ENCODE results near the gene NOC2L.
"Not testable (repeated sequence)": the region's sequence is repeated elsewhere in the genome, so short reads cannot be mapped to it uniquely, and the experiment has no call there.

Gene NOC2L

GRCh38 chr1:992362-992761, 33.3 kb upstream of the NOC2L start:
- no peaks in the 10 kb centered on the region for H3K27me3 ChIP-seq (ENCODE audit: control insufficient read depth in 1 of 2, insufficient read depth in 2 of 2, low read length in 2 of 2)
- H3K4me1 ChIP-seq (ENCODE audit: control insufficient read depth, insufficient read depth, low read length) = peaks cover 3% of the 10 kb centered on the region

DNA sequence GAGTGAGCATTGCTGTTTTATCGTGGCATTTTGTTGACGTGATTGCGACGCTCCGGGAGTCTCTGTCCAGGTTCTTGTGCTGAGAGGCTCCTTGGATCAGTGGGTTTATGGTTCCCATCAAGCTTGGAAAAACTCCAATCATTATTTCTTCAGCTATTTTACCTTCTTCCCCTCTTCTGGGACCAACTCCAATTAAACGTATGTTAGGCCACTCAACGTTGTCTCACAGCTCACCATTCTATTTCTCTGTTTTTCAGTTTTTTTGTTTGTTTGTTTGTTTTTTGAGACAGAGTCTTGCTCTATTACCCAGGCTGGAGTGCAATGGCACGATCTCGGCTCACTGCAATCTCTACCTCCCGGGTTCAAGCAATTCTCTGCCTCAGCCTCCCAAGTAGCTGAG, 32.8 kb upstream of the NOC2L start:
- H3K4me1 ChIP-seq (ENCODE audit: control insufficient read depth, insufficient read depth, low read length) = no peaks in the 10 kb centered on the region
- no peak overlapping the region for H3K27ac ChIP-seq (ENCODE audit: low read length)
- H3K9me3 ChIP-seq (ENCODE audit: control insufficient read depth in 2 of 2, low read length in 2 of 2) = peaks cover 0 to 5% of the 10 kb centered on the region in 2 donors
- H3K36me3 ChIP-seq (ENCODE audit: control insufficient read depth in 2 of 2, insufficient read depth in 2 of 2, low read length in 2 of 2) = no peaks in the 10 kb centered on the region
- no peaks in the 10 kb centered on the region for H3K27me3 ChIP-seq (ENCODE audit: control insufficient read depth in 1 of 2, insufficient read depth in 2 of 2, low read length in 2 of 2)
- H3K4me3 ChIP-seq (ENCODE audit: low read length in 2 of 2) = no peak overlapping the region
- no peak overlapping the region for H3K9ac ChIP-seq (ENCODE audit: low read length in 2 of 2)

More at GRCh38 chr1:992362-992761, 33.3 kb upstream of the NOC2L start:
- Histone ChIP-seq H3K9ac (ENCODE audit: low read length in 2 of 2) (no peak overlapping the region), H3K36me3 (ENCODE audit: control insufficient read depth in 2 of 2, insufficient read depth in 2 of 2, low read length in 2 of 2) (no peaks in the 10 kb centered on the region), H3K4me3 (ENCODE audit: low read length in 2 of 2) (no peak overlapping the region), H3K9me3 (ENCODE audit: control insufficient read depth in 2 of 2, low read length in 2 of 2) (peaks cover 0 to 5% of the 10 kb centered on the region in 2 donors), H3K27ac (ENCODE audit: low read length) (no peak overlapping the region)

DNA sequence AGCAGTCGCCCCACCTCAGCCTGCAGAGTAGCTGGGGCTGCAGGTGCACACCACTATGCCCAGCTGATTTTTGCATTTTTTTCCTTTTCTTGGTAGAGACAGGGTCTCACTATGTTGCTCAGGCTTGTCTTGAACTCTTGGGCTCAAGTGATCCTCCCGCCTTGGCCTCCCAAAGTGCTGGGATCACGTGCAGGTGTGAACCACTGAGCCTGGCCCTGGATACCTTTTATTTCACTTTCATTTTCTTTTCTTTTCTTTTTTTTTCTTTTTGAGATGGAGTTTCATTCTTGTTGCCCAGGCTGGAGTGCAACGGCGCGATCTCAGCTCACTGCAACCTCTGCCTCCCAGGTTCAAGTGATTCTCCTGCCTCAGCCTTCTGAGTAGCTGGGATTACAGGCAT, 32.2 kb upstream of the NOC2L start:
- not testable (repeated sequence) for H3K9me3 ChIP-seq (ENCODE audit: control insufficient read depth in 2 of 2, low read length in 2 of 2); H3K27me3 ChIP-seq (ENCODE audit: control insufficient read depth in 1 of 2, insufficient read depth in 2 of 2, low read length in 2 of 2); H3K27ac ChIP-seq (ENCODE audit: low read length); H3K9ac ChIP-seq (ENCODE audit: low read length in 2 of 2); H3K4me3 ChIP-seq (ENCODE audit: low read length in 2 of 2); H3K36me3 ChIP-seq (ENCODE audit: control insufficient read depth in 2 of 2, insufficient read depth in 2 of 2, low read length in 2 of 2); H3K4me1 ChIP-seq (ENCODE audit: control insufficient read depth, insufficient read depth, low read length)

DNA sequence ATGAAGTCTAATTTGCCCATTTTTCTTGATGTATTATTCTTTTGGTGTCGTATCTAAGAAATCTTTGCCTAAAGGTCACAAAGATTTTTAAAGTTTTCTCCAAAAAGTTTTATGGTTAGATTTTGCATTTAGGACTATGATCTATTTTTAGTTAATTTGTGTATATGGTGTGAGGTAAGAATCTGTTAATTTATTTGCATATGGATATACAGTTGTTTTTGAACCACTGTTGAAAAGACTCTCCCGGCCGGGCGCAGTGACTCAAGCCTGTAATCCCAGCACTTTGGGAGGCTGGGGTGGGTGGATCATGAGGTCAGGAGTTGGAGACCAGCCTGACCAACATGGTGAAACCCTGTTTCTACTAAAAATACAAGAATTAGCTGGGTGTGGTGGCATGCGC, 29.0 kb upstream of the NOC2L start:
- H3K9ac ChIP-seq (ENCODE audit: low read length in 2 of 2); H3K36me3 ChIP-seq (ENCODE audit: control insufficient read depth in 2 of 2, insufficient read depth in 2 of 2, low read length in 2 of 2); H3K4me3 ChIP-seq (ENCODE audit: low read length in 2 of 2); H3K27me3 ChIP-seq (ENCODE audit: control insufficient read depth in 1 of 2, insufficient read depth in 2 of 2, low read length in 2 of 2); H3K4me1 ChIP-seq (ENCODE audit: control insufficient read depth, insufficient read depth, low read length); H3K27ac ChIP-seq (ENCODE audit: low read length); H3K9me3 ChIP-seq (ENCODE audit: control insufficient read depth in 2 of 2, low read length in 2 of 2): not testable (repeated sequence)

DNA sequence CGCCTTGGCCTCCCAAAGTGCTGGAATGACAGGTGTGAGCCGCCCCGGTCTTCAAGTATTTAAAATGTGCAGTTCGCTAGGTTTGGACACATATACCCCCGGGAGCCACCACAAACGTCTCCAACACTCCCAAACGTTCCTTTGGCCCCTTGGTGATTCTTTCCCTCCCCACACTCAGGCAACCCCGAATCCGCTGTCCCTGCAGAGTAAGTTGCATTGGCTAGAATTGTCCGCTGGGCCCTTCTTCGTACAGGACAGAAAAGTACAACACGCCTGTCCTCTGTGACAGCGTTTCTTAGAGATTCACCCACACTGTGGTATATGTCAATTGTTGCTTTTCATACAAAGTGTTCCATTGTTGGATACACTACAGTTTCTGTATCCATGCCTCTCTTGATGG, 26.1 kb upstream of the NOC2L start:
- H3K36me3 ChIP-seq (ENCODE audit: control insufficient read depth in 2 of 2, insufficient read depth in 2 of 2, low read length in 2 of 2) = no peaks in the 10 kb centered on the region
- no peak overlapping the region for H3K9ac ChIP-seq (ENCODE audit: low read length in 2 of 2)
- H3K9me3 ChIP-seq (ENCODE audit: control insufficient read depth in 2 of 2, low read length in 2 of 2) = no peaks in the 10 kb centered on the region
- no peak overlapping the region for H3K4me3 ChIP-seq (ENCODE audit: low read length in 2 of 2)
- no peak overlapping the region for H3K27ac ChIP-seq (ENCODE audit: low read length)
- H3K4me1 ChIP-seq (ENCODE audit: control insufficient read depth, insufficient read depth, low read length) = no peaks in the 10 kb centered on the region
- peaks cover 2 to 7% of the 10 kb centered on the region in 2 donors for H3K27me3 ChIP-seq (ENCODE audit: control insufficient read depth in 1 of 2, insufficient read depth in 2 of 2, low read length in 2 of 2)

GRCh38 chr1:984476-984814, 25.4 kb upstream of the NOC2L start:
- Histone ChIP-seq H3K9me3 (ENCODE audit: control insufficient read depth in 2 of 2, low read length in 2 of 2) (no peaks in the 10 kb centered on the region), H3K9ac (ENCODE audit: low read length in 2 of 2) (no peak overlapping the region), H3K4me1 (ENCODE audit: control insufficient read depth, insufficient read depth, low read length) (no peaks in the 10 kb centered on the region), H3K4me3 (ENCODE audit: low read length in 2 of 2) (no peak overlapping the region), H3K27ac (ENCODE audit: low read length) (no peak overlapping the region), H3K36me3 (ENCODE audit: control insufficient read depth in 2 of 2, insufficient read depth in 2 of 2, low read length in 2 of 2) (no peaks in the 10 kb centered on the region), H3K27me3 (ENCODE audit: control insufficient read depth in 1 of 2, insufficient read depth in 2 of 2, low read length in 2 of 2) (peaks cover 2 to 7% of the 10 kb centered on the region in 2 donors)

DNA sequence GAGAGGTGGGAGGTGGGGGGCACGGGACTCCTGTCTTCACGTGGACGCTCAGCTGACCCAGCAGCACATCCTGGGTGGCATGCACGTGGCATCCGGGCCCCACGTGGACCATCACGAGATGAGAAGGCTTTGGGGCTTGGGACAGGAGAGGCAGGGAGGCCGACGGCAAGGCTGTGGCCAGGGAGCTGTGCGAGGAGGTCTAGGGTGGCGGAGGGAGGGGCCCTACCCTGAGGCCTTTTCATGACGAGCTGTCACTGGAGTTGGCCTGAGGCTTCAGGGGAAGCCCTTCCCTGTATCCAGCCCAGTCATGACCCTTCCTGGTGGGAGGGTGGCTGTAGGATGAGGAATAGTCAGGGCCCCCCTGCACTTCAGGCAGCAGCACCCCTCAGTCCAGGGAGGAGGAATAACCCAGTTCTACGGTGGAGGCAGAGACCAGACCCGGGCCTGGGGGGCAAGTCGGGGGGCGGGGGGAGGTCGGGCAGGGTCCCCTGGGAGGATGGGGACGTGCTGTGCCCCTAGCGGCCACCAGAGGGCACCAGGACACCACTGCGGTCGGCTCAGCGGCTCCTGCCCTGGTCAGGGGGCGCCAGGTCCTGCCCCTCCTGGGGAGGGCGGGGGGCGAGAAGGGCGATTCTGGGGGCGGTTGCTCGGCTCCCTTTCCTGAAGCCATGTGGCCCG, 24.9 kb upstream of the NOC2L start:
- Histone ChIP-seq H3K36me3 (ENCODE audit: control insufficient read depth in 2 of 2, insufficient read depth in 2 of 2, low read length in 2 of 2) (no peaks in the 10 kb centered on the region), H3K4me1 (ENCODE audit: control insufficient read depth, insufficient read depth, low read length) (no peaks in the 10 kb centered on the region), H3K27ac (ENCODE audit: low read length) (no peak overlapping the region), H3K9me3 (ENCODE audit: control insufficient read depth in 2 of 2, low read length in 2 of 2) (no peaks in the 10 kb centered on the region), H3K4me3 (ENCODE audit: low read length in 2 of 2) (no peak overlapping the region), H3K9ac (ENCODE audit: low read length in 2 of 2) (no peak overlapping the region), H3K27me3 (ENCODE audit: control insufficient read depth in 1 of 2, insufficient read depth in 2 of 2, low read length in 2 of 2) (peaks cover 2 to 7% of the 10 kb centered on the region in 2 donors)

- no peaks in the 10 kb centered on the region for H3K9me3 ChIP-seq (ENCODE audit: control insufficient read depth in 2 of 2, low read length in 2 of 2)
- peaks cover 2 to 11% of the 10 kb centered on the region in 2 donors for H3K27me3 ChIP-seq (ENCODE audit: control insufficient read depth in 1 of 2, insufficient read depth in 2 of 2, low read length in 2 of 2)
- H3K4me1 ChIP-seq (ENCODE audit: control insufficient read depth, insufficient read depth, low read length) = no peaks in the 10 kb centered on the region
- no peak overlapping the region for H3K4me3 ChIP-seq (ENCODE audit: low read length in 2 of 2)
- H3K27ac ChIP-seq (ENCODE audit: low read length) = no peak overlapping the region
- no peaks in the 10 kb centered on the region for H3K36me3 ChIP-seq (ENCODE audit: control insufficient read depth in 2 of 2, insufficient read depth in 2 of 2, low read length in 2 of 2)
- no peak overlapping the region for H3K9ac ChIP-seq (ENCODE audit: low read length in 2 of 2)
Observed at GRCh38 chr1:982765-983436, 23.8 kb upstream of the NOC2L start.

DNA sequence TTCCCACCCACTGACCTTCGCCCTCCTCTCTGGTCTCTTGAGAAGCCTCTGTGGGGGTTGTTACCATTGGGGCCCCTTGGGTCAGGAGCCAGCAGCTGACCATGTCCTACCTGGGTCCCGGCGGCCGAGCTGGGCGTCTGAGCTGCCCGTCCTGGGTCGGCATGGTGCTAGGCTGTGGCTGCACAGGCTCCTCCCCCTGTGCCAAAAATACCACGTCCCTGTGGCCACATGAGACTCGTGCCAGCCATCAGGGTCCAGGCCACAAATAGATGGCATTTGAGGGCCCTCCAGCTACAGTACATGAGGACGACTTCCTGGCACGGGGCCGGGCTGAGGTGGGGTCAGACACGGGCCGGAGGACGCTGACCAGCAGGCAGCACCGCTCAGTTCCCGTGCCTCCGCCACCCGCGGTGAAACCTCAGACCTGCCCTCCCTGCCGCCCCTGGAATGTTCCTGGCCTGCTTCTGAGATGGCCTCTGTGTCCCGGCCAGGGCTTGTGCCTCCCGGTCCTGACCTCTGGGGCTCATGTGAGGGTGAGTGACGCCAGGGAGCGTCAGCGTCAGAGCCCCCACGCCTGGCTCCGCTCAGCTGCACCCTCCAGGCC, 23.0 kb upstream of the NOC2L start, which contains the start of gene PERM1:
TSS of gene PERM1 (minus strand) at position 139 of the 604 bp plus-strand sequence. CDS start 1,064 bp downstream, outside the sequence.
- peaks cover 2 to 11% of the 10 kb centered on the region in 2 donors for H3K27me3 ChIP-seq (ENCODE audit: control insufficient read depth in 1 of 2, insufficient read depth in 2 of 2, low read length in 2 of 2)
- H3K4me3 ChIP-seq (ENCODE audit: low read length in 2 of 2) = no peak within 1 kb of the TSS
- H3K27ac ChIP-seq (ENCODE audit: low read length) = no peak within 1 kb of the TSS
- H3K36me3 ChIP-seq (ENCODE audit: control insufficient read depth in 2 of 2, insufficient read depth in 2 of 2, low read length in 2 of 2) = no peaks in the 10 kb centered on the region
- no peaks in the 10 kb centered on the region for H3K4me1 ChIP-seq (ENCODE audit: control insufficient read depth, insufficient read depth, low read length)
- no peaks in the 10 kb centered on the region for H3K9me3 ChIP-seq (ENCODE audit: control insufficient read depth in 2 of 2, low read length in 2 of 2)
- no peak within 1 kb of the TSS for H3K9ac ChIP-seq (ENCODE audit: low read length in 2 of 2)

- Histone ChIP-seq H3K9me3 (ENCODE audit: control insufficient read depth in 2 of 2, low read length in 2 of 2) (no peaks in the 10 kb centered on the region), H3K4me1 (ENCODE audit: control insufficient read depth, insufficient read depth, low read length) (no peaks in the 10 kb centered on the region), H3K27ac (ENCODE audit: low read length) (no peak overlapping the region), H3K36me3 (ENCODE audit: control insufficient read depth in 2 of 2, insufficient read depth in 2 of 2, low read length in 2 of 2) (no peaks in the 10 kb centered on the region), H3K9ac (ENCODE audit: low read length in 2 of 2) (no peak overlapping the region), H3K27me3 (ENCODE audit: control insufficient read depth in 1 of 2, insufficient read depth in 2 of 2, low read length in 2 of 2) (peaks cover 2 to 11% of the 10 kb centered on the region in 2 donors), H3K4me3 (ENCODE audit: low read length in 2 of 2) (no peak overlapping the region)
Observed at GRCh38 chr1:981491-981954, 22.5 kb upstream of the NOC2L start.
